H54 (cell line): ENCODE results near the gene COL23A1.

Experiments used
- DNase-seq: peaks from one replicate; pipeline ENCODE4 v3.0.0; 2011; ENCODE audit warnings: low spot score, mixed read lengths; ENCODE audit not compliant: insufficient read length
- FAIRE-seq: peaks from 3 replicates; lab custom pipeline; 2011; peaks lifted over from hg19 to GRCh38; lab: Jason Lieb, UNC
- POLR2A ChIP-seq: IDR thresholded peaks from 2 replicates; pipeline ENCODE4 v1.6.1; 2011; ENCODE audit warnings: low read depth, mild to moderate bottlenecking, low read length

The COL23A1 gene

DNA sequence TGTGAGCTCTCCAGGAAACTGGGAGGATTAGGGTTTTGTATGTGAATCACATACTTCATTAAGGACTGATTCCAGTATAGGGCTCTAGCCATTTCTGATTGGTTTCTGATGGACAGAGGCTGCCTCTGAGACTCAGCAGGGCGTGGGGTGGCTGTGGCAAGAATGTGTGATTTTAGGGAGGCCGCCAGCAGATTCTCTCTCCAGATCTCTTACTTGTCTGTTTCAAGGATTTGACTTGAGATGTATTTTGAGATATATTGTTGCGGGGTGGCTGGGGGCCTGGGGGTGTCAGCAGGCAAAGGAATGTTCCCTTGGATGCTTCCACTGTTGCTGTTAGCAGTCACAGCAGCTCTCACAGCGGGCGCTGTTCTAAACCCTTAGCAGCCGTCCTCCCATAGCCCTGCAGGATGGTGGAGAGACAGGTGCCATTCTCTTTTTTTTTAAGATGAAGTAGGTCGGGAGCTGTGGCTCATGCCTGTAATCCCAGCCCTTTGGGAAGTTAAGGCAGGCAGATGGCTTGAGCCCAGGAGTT lies 393.8 kb downstream of the COL23A1 start:
- no peak for FAIRE-seq
- DNase-seq, result no peak
- no peak for TF ChIP-seq POLR2A

DNA sequence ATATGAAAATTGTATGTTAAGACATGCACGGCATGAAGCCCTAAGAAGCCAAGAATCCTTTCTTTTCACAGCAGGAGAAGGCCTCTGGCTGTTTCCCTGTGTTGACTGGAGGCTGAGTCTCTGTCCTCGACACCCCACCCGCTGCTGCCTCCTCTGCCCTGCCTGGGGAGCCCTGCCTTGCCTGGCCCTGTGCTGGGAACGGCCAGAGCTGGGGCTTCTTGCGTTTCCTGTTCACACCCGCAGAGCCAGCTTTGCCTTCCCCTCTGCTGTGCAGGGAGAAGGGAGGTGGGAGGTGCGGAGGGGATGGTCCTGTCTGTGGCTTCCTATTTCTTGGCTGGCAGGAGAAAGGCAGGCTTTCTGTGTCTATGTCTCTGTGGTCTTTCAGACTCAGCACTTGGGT lies 396.2 kb downstream of the COL23A1 start:
- no peak for TF ChIP-seq POLR2A
- DNase-seq, result no peak
- no peak for FAIRE-seq

DNA sequence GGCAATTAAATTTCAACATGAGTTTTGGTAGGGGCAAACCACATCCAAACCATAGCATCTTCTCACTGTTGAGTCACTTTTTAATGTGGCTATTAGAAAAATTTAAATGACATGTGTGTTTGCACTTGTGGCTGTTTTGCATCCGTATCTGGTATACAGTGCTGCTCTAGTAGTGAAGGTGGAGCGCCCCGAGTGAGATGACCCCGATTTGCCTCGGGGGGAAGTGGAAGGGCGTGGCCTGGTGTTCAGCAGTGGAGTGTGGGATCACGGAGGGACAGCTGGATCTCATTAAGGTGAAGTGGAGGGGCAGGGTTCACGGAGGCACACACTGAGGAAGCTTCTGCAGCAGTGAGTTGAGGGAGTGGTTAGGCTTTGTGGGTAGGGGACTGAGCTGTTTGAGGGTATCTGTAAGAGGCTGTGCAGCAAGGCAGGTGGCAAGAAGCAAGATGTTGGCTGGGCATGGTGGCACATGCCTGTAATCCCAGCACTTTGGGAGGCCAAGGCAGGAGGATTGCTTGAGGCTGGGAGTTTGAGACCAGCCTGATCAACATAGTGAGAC lies 396.9 kb downstream of the COL23A1 start:
- FAIRE-seq (no peak), DNase-seq (no peak)
- TF ChIP-seq POLR2A, result no peak

DNA sequence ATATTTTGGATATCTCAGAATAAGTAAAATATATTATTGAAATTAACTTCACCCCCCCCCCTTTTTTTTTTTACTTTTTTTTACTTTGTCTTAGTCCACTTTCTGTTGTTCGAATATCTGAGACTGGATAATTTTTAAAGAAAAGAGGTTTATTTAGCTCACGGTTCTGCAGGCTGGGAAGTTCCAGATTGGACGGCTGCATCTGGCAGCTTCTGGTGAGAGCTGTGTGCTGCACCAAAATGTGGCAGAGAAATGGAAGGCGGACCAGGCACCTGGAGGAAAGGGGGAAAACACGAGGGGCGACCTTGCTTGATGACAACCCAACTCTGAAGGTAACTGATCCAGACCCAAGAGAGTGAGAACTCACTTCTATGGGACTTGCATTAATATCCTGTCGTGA lies 397.4 kb downstream of the COL23A1 start:
- no peak for FAIRE-seq
- no peak for TF ChIP-seq POLR2A
- DNase-seq, result no peak

DNA sequence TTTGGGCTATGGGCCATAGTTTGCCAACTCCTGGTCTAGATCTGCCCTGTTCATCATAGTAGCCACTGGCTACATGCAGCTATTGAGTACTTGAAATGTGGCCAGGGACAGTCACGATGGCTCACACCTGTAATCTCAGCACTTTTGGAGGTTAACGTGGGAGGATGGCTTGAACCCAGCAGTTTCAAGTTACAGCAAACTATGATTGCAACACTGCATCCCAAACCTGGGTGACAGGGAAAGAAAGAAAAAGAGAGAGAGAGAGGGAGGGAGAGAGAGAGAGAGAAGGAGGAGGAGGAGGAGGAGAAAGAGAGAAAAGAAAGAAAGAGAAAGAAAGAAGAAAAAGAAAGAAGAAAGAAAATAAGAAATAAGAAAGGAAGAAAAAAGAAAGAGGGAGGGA lies 397.9 kb downstream of the COL23A1 start:
- no peak for FAIRE-seq
- TF ChIP-seq POLR2A, result no peak

DNA sequence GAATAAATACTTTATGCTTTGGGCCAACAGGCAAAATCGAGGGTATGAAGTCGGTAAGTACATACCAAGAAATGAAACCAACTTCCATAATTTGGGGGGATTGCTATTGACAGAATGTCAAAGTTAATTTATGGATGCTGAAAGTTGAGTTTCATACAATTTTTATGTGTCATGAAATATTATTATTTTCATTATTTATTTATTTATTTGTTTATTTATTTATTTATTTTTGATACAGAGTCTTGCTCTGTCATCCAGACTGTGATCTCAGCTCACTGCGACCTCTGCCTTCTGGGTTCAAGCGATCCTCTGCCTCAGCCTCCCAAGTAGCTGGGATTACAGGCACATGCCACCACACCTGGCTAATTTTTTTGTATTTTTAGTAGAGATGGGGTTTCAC lies 398.5 kb downstream of the COL23A1 start:
- DNase-seq, result no peak
- FAIRE-seq, result no peak
- no peak for TF ChIP-seq POLR2A

More for the DNA sequence above, 397.9 kb downstream of the COL23A1 start:
- DNase-seq, result no peak

DNA sequence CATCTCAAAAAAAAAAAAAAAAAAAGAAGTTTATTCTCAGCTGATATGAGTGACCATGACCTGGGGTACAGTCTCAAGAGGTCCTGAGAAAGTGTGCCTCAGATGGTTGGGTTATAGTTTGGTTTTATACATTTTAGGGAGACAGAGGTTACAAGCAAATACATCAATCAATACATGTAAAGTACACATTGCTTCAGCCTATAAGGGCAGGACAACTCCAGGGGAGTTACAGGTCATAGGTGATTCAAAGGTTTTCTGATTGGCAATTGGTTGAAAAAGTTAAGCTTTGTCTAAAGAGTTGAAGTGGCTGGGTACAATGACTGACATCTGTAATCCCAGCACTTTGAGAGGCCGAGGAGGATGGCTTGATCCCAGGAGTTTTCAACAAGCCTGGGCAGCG lies 400.8 kb downstream of the COL23A1 start:
- DNase-seq (no peak), FAIRE-seq (no peak)
- no peak for TF ChIP-seq POLR2A
